Left ventricle myocardium inferior (tissue), 1 donor: ENCODE results near the gene WWP2. TPM values are rescaled to one million over a fixed set of nuclear protein-coding genes. Genes with fewer than 3 reads are reported as not detected.
A peak's percentile ranks its signal among the peaks of the same experiment; 100 is the strongest.

ENCODE experiments used
- DNase-seq: peaks from one replicate; pipeline ENCODE4 v3.0.0-alpha.2; 2020
- H3K27ac ChIP-seq: fragments of 200-600 bp; replicated peaks from 2 replicates; pipeline ENCODE4 v1.8.0; 2021
- H3K27me3 ChIP-seq: fragments of 200-600 bp; 2 replicates; pipeline ENCODE4 v1.8.0; 2021; ENCODE audit warnings: low read depth
- H3K36me3 ChIP-seq: fragments of 200-600 bp; 2 replicates; pipeline ENCODE4 v1.8.0; 2021
- H3K4me1 ChIP-seq: fragments of 200-600 bp; 2 replicates; pipeline ENCODE4 v1.8.0; 2021
- H3K4me3 ChIP-seq: fragments of 200-600 bp; 2 replicates; pipeline ENCODE4 v1.8.0; 2021; ENCODE audit warnings: mild to moderate bottlenecking, moderate library complexity
- H3K9me3 ChIP-seq: fragments of 200-600 bp; replicated peaks from 2 replicates; pipeline ENCODE4 v1.8.0; 2021
- CTCF ChIP-seq: fragments of 200-600 bp; IDR thresholded peaks from 2 replicates; pipeline ENCODE4 v1.8.0; 2021; ENCODE audit warnings: antibody characterized with exemption, mild to moderate bottlenecking, borderline replicate concordance
- intact Hi-C: fragments of 100-400 bp; cut with micrococcal nuclease; formaldehyde crosslinking; loops from one replicate; pipeline ENCODE4 v1.11.0; 2022
- total RNA-seq: library from RNA; stranded (reverse); fragmentation: NEBNext Ultra II Directional; extraction: Animal tissue kit (Norgen Biotek cat#: 25700); gene quantifications from one replicate; pipeline ENCODE4 v1.2.1, GENCODE V29; 2021
- donor health status: DM: no; HTN: yes; CAD: no; lungs with severe emphysema.

The WWP2 gene
- total RNA-seq, 1 donor from 2014 or later: 21.3 TPM

GRCh38 chr16:69763599-69763942, 1.4 kb downstream of the WWP2 start:
- Histone ChIP-seq H3K4me1 (peaks cover 23% of the 10 kb centered on the region), H3K9me3 (no peaks in the 10 kb centered on the region), H3K4me3 (no peak overlapping the region), H3K27me3 (no peaks in the 10 kb centered on the region), H3K36me3 (no peaks in the 10 kb centered on the region), H3K27ac (peak overlapping the region; percentile 89)
- intact Hi-C loops: no loop called here
- DNase-seq: no peak
- no peak for TF ChIP-seq CTCF

GRCh38 chr16:69767459-69768229, 5.5 kb downstream of the WWP2 start:
- intact Hi-C loops: no loop called here
- Histone ChIP-seq H3K4me1 (peaks cover 24% of the 10 kb centered on the region), H3K27me3 (no peaks in the 10 kb centered on the region), H3K4me3 (no peak overlapping the region), H3K27ac (no peak overlapping the region), H3K36me3 (no peaks in the 10 kb centered on the region), H3K9me3 (no peaks in the 10 kb centered on the region)
- no peak for DNase-seq
- no peak for TF ChIP-seq CTCF

- intact Hi-C loops: no loop called here
- Histone ChIP-seq H3K36me3 (no peaks in the 10 kb centered on the region), H3K9me3 (no peaks in the 10 kb centered on the region), H3K27me3 (no peaks in the 10 kb centered on the region), H3K4me3 (no peak overlapping the region), H3K4me1 (peaks cover 22% of the 10 kb centered on the region), H3K27ac (no peak overlapping the region)
- DNase-seq: no peak
- no peak for TF ChIP-seq CTCF
These were observed 6.5 kb downstream of the WWP2 start for GRCh38 chr16:69768666-69769065.

GRCh38 chr16:69769404-69769803, 7.3 kb downstream of the WWP2 start:
- intact Hi-C loops: no loop called here
- Histone ChIP-seq H3K36me3 (no peaks in the 10 kb centered on the region), H3K27me3 (no peaks in the 10 kb centered on the region), H3K27ac (no peak overlapping the region), H3K4me3 (no peak overlapping the region), H3K9me3 (no peaks in the 10 kb centered on the region), H3K4me1 (peaks cover 20% of the 10 kb centered on the region)
- TF ChIP-seq CTCF: no peak
- DNase-seq: no peak

GRCh38 chr16:69771651-69771967, 9.5 kb downstream of the WWP2 start:
- intact Hi-C loops: no loop called here
- H3K36me3 ChIP-seq: peaks cover 4% of the 10 kb centered on the region
- TF ChIP-seq CTCF: no peak
- peaks cover 20% of the 10 kb centered on the region for H3K4me1 ChIP-seq
- no peak overlapping the region for H3K27ac ChIP-seq
- peaks cover 14% of the 10 kb centered on the region for H3K9me3 ChIP-seq
- no peak overlapping the region for H3K4me3 ChIP-seq
- H3K27me3 ChIP-seq: no peaks in the 10 kb centered on the region
- no peak for DNase-seq
